Fibroblast of skin of back (primary cell): Measurements from ENCODE around the gene PAM16.
A peak's percentile ranks its signal among the peaks of the same experiment; 100 is the strongest.

Experiments used
- DNase-seq: peaks from one replicate; pipeline ENCODE4 v3.0.0-alpha.2; 2013

PAM16 gene

GRCh38 chr16:4383591-4384444 lies 32.7 kb upstream of the PAM16 start:
- no peak for DNase-seq

DNA sequence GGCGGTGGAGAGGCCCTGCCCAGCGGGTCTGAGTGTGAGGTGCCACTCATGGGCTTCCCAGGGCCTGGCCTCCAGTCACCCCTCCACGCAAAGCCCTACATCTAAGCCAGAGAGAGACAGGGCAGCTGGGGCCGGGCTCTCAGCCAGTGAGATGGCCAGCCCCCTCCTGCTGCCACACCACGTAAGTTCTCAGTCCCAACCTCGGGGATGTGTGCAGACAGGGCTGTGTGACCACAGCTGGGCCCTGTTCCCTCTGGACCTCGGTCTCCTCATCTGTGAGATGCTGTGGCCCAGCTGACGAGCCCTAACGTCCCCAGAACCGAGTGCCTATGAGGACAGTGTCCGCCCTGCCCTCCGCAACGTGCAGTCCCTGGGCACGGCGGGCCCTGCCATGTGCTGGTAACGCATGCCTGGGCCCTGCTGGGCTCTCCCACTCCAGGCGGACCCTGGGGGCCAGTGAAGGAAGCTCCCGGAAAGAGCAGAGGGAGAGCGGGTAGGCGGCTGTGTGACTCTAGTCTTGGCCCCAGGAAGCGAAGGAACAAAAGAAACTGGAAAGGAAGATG lies 31.8 kb upstream of the PAM16 start:
- no peak for DNase-seq

GRCh38 chr16:4381935-4382794 lies 31.0 kb upstream of the PAM16 start:
- no peak for DNase-seq

GRCh38 chr16:4381072-4381934 lies 30.2 kb upstream of the PAM16 start:
- DNase-seq = no peak

DNA sequence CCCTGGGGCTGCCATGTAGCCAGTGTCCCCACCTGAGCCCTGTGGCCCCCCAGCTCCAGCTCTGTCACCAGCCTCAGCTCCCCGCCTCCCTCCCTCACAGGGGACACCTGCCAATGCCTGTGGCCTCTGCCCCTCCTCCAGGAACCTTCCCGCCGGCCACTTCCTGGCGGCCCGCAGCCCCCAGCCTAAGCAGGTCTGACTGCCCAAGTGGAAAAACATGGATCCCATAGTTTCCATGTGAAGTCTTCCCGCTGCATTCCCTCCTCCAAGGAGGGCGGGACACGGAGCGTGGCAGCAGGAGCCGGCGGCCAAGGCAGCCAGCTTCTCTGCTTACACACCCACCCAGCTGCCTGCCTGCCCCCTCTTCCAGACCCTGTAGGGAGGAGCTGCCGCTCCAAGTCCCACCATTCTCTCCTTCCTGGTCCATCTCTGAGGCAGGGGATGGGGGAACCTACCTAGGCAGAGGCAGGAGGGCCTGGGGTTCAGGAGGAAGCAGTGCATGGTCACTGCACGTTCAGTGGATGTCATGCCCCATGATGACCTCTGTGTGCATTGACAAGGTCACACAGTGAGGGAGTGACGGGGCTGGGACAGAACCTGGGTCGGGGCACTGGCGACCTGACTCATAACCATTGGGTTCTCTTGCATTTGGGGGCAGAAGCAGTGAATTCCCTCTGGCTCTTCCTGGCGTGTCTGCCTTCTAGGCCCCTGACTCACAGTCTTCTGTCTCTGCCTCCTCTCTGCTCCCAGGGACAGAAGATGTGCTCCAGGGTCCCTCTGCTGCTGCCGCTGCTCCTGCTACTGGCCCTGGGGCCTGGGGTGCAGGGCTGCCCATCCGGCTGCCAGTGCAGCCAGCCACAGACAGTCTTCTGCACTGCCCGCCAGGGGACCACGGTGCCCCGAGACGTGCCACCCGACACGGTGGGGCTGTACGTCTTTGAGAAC lies 29.3 kb upstream of the PAM16 start:
- DNase-seq = no peak

DNA sequence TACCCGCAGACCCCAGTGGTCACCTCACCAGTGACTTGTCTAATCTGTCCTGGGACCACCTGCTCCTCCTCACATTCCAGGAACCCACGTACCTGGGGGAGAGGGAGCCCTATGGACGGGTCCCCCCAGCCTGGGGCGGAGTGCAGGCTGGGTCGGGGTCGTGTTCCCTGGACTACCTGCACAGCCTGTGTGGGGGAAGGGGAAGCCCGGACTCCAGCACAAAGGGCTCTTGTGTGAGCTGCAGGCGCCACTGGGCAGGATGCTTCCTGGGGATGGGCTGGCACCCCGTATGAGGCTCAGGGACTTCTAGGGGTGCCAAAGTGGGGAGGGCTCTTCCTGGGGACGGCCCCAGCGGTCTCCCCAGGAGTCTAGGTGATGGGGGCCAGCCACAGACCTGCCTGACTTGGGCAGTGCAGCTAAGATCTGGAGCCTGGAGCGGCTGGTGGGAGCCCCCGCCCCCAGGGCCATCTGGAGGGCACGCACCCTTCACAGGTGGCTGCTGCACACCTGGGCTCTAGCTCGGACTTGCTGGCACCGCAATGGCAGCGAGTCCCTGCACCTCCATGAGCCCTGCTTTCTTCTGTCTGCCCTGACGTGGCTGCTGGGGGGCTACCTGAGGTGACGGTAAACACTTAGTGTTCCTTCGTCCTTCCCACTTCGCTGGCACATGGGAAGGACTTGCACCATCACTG lies 28.0 kb upstream of the PAM16 start:
- no peak for DNase-seq

GRCh38 chr16:4378161-4378666 lies 27.1 kb upstream of the PAM16 start:
- peak; percentile 64 for DNase-seq

GRCh38 chr16:4377573-4378154 lies 26.5 kb upstream of the PAM16 start:
- no peak for DNase-seq

DNA sequence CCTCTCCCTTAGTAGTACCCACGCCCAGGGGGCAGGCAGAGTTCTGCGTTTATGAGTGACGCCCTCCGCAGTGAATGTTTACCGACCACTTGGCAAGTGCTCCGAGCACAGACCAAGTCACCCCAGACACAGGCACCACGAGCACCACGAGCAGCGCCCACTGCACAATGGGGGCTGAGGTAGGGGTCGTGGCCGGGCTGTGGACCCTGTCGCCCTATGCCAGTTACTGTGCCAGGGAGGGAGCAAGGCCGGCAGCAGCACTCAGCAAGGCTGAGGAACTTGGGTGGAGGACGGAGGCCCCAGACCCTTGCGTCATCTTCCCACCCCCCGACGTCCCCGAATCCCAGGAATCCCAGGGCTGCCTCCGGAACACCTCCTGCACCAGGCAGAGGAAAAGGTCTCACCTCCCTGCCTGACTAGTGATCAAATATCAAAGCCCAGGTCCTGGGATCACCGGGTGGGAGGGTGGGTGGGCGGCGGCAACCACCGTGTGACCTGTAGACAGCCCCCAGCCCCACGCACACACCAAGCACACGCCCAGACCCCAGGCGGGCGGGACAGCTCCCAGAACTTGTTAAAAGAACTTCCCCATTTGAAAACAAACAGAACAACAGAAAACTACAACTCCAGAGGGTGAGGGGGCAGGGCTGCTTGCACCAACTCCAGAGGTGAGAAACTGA lies 25.9 kb upstream of the PAM16 start:
- DNase-seq = no peak

DNA sequence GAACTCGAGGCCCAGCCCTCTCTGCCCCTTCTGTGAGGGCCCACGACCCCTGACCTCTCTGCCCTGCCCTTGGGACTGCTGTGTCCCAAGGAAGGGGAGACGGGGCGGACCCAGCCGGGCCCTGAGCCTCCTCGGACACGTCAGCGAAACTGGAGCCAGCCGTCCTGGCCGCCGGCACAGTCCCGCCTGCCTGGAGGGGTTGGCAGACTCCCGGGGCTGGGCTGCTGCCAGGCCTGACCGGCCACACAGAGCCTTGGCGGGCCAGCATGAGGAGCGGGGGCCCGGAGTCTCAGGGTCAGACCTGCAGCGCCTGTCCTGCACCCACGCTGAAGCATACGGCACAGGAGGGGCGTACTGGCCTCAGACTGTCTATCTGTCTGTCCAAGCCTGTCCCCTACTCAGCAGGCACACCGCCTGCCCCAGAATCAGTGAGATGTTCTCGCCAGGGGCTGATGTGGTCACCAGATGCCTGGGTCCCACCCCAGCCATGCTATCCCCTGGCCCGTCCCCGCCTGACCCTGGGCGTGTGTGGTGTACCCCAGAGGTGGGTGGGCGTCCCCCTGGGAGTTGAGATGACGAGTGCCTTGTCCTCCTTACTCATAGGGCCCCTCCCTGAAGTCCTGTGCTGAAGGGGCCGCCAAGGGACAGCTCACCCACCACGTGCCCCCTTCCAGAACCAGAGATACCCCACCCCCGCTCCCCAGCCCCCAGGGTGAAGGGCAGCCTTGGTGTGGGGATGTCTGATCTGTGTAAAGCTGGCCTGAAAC lies 25.2 kb upstream of the PAM16 start:
- DNase-seq = peak; percentile 75

- DNase-seq = no peak
Measured at GRCh38 chr16:4375717-4376116, 24.6 kb upstream of the PAM16 start.

GRCh38 chr16:4373909-4374742 lies 23.0 kb upstream of the PAM16 start:
- DNase-seq = peak; percentile 97

DNA sequence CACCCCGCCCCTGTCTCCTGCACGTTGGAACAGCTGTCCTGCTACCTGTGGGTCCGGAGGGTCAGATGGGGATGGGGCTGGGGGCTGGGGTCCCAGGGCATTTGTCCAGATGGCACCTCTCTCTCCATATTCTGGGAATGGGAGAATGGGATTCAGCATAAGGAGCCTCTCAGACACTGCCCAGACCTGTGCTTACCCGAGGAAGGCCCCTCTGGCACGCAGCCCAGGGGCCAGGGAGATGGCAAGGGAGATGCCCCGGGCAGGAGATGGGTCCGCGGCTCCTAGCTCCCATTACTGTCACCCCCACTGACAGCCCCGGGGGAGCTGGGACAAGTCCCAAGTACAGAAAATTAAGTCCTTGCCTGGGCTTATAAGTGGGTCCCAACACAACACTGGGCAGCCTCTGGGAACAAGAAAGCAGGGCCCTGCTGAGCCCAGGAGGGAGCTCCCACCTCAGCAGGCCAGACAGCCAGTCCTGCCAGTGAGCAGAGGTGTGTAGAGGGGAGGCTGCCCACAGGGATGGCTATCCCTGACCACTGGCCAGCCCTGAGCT lies 22.3 kb upstream of the PAM16 start:
- DNase-seq = peak; percentile 58

DNA sequence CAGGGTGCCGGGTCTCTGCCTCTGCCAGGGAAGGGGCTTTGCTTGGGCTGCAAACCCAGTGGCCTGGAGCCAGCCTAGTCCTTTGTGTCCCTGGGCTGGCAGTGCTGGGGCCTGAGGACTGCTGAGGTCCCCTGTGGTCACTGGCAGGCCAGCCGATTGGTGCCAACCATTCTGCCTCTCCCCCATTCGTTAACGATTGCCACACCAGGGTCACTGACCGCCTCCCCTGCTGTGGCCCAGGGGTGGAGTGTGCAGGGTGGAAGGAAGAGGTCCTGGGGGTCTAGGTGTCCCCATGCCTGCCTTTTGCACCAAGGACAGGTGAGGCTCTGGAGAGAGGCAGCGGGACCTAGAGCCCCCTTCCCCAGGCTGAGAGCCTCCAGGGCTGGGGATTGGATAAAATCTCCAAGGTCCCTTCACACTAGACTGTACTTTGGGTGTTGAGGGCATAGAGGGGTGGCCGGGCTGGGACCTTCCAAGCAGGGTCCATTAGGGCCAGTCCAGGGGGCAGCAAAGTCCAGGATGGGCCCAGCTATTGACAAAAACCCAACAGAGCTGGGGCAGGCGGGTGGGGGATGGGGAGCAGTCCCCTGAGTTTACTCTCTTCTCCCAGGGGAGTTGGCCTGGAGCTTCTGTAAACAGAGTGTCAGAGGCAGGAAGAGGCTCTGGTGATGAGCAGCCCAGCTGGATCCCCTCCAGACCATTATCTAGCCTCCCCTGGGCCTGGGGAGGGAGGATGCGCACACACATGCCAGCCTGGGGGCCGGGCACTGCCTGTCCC lies 21.6 kb upstream of the PAM16 start:
- peak; percentile 93 for DNase-seq

GRCh38 chr16:4372001-4372577 lies 21.0 kb upstream of the PAM16 start:
- DNase-seq = no peak
